Ishikawa (cell line): ENCODE data around the gene FLOT2.

Experiments used
- CEBPB ChIP-seq: IDR thresholded peaks from 2 replicates; pipeline ENCODE4 v1.6.1; 2012
- EP300 ChIP-seq: IDR thresholded peaks from 2 replicates; pipeline ENCODE4 v1.6.1; 2012; ENCODE audit warnings: borderline replicate concordance
- MAX ChIP-seq: IDR thresholded peaks from 2 replicates; pipeline ENCODE4 v1.6.1; 2012
- NFIC ChIP-seq: IDR thresholded peaks from 2 replicates; pipeline ENCODE4 v1.6.1; 2012
- TAF1 ChIP-seq: IDR thresholded peaks from 2 replicates; pipeline ENCODE4 v1.6.1; 2012; ENCODE audit warnings: low read depth, mild to moderate bottlenecking
- ZBTB7A ChIP-seq: IDR thresholded peaks from 2 replicates; pipeline ENCODE4 v1.6.1; 2012; ENCODE audit warnings: low read depth

GRCh38 chr17:28853295-28853694 is 44.2 kb downstream of the FLOT2 start:
- TF ChIP-seq NFIC (no peak), TAF1 (no peak), CEBPB (no peak), EP300 (no peak), ZBTB7A (no peak), MAX (no peak)
